ENCODE data around the gene XAF1.
"Not testable (repeated sequence)": the region's sequence is repeated elsewhere in the genome, so short reads cannot be mapped to it uniquely, and the experiment has no call there.

The XAF1 gene

DNA sequence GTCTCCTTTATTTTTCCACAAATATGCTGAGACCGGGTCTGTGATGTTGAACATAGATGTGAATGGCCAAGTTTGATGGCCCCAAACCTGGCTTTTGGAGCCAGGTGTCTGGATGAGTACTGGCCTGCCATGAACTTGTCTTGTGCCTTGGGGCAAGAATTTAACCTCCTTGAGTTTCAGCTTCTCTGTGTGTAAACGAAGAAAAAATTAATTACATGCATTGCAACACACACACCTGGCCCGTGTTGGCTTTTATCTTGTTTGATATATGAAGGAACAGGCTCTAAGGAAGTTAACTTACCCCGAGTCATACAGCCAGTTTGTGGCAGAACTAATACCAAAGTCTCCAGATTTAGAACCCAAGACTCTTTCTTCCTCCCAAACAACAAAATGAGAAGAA is 33.3 kb downstream of the XAF1 start:
- H3K27me3 ChIP-seq (ENCODE audit: control insufficient read depth, insufficient read depth, low read length), result no peaks in the 10 kb centered on the region
- H3K27ac ChIP-seq (ENCODE audit: low read depth, low read length), result no peak overlapping the region
- H3K4me1 ChIP-seq (ENCODE audit: control insufficient read depth, insufficient read depth, low read length), result no peaks in the 10 kb centered on the region
- no peak overlapping the region for H3K4me3 ChIP-seq (ENCODE audit: low read length)
- H3K36me3 ChIP-seq (ENCODE audit: control insufficient read depth, insufficient read depth, low read length), result no peaks in the 10 kb centered on the region
- no peak overlapping the region for H3K9ac ChIP-seq (ENCODE audit: low read length)

GRCh38 chr17:6793748-6794493 is 38.1 kb downstream of the XAF1 start:
- H3K4me3 ChIP-seq (ENCODE audit: low read length), result no peak overlapping the region
- H3K27me3 ChIP-seq (ENCODE audit: control insufficient read depth, insufficient read depth, low read length), result no peaks in the 10 kb centered on the region
- H3K27ac ChIP-seq (ENCODE audit: low read depth, low read length), result no peak overlapping the region
- H3K4me1 ChIP-seq (ENCODE audit: control insufficient read depth, insufficient read depth, low read length), result no peaks in the 10 kb centered on the region
- H3K36me3 ChIP-seq (ENCODE audit: control insufficient read depth, insufficient read depth, low read length), result no peaks in the 10 kb centered on the region
- no peak overlapping the region for H3K9ac ChIP-seq (ENCODE audit: low read length)

DNA sequence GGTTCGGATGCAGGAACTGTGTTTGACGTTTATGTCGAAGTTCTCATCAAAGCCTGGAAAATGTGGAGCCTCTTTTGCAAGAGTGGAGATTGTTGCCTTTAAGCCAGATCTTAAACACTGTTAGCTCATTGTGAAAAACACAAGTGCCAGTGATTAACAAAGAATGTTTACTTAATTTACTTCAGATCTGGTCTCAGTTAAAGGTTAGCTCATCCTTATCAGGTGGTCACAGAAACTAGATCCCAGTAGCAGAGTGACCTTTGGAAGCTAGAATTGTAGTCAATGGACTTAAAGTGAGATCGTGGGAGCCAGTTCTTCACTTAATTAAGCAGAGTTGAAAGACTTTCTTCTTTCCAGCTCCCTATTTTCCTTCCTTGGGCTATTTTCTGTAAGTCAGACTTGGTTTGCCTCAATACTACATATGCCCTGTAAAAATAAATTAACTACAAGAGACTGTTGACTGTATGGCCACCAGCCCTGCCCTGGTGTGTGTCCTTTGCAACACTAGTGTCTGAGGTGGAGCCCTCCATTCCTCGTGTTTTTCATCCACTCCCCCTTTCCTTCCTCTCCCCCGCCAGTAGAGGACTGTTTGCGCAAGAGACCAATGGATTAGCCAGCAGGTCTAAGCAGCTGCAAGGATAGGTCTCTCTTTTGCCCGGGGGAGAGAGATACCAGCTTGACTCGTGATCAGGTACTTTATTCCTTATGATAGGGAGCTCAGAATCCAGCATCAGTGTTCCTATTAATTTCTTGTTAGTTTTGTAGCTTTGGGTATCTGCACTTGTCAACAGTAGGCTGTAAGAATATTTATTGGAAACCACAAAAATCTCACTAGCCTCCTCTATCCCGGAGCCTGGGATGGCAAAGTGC is 40.4 kb downstream of the XAF1 start:
- no peak overlapping the region for H3K4me3 ChIP-seq (ENCODE audit: low read length)
- no peak overlapping the region for H3K9ac ChIP-seq (ENCODE audit: low read length)
- no peaks in the 10 kb centered on the region for H3K4me1 ChIP-seq (ENCODE audit: control insufficient read depth, insufficient read depth, low read length)
- no peaks in the 10 kb centered on the region for H3K36me3 ChIP-seq (ENCODE audit: control insufficient read depth, insufficient read depth, low read length)
- H3K27me3 ChIP-seq (ENCODE audit: control insufficient read depth, insufficient read depth, low read length), result no peaks in the 10 kb centered on the region
- no peak overlapping the region for H3K27ac ChIP-seq (ENCODE audit: low read depth, low read length)

- Histone ChIP-seq H3K9ac (ENCODE audit: low read length) (no peak overlapping the region), H3K27me3 (ENCODE audit: control insufficient read depth, insufficient read depth, low read length) (no peaks in the 10 kb centered on the region), H3K27ac (ENCODE audit: low read depth, low read length) (no peak overlapping the region), H3K36me3 (ENCODE audit: control insufficient read depth, insufficient read depth, low read length) (no peaks in the 10 kb centered on the region), H3K4me1 (ENCODE audit: control insufficient read depth, insufficient read depth, low read length) (no peaks in the 10 kb centered on the region), H3K4me3 (ENCODE audit: low read length) (no peak overlapping the region)
These were observed 41.1 kb downstream of the XAF1 start for GRCh38 chr17:6796887-6797490.

- no peak overlapping the region for H3K4me3 ChIP-seq (ENCODE audit: low read length)
- no peak overlapping the region for H3K27ac ChIP-seq (ENCODE audit: low read depth, low read length)
- no peaks in the 10 kb centered on the region for H3K36me3 ChIP-seq (ENCODE audit: control insufficient read depth, insufficient read depth, low read length)
- no peaks in the 10 kb centered on the region for H3K27me3 ChIP-seq (ENCODE audit: control insufficient read depth, insufficient read depth, low read length)
- H3K9ac ChIP-seq (ENCODE audit: low read length), result no peak overlapping the region
- H3K4me1 ChIP-seq (ENCODE audit: control insufficient read depth, insufficient read depth, low read length), result no peaks in the 10 kb centered on the region
These were observed 42.0 kb downstream of the XAF1 start for GRCh38 chr17:6797718-6798351.

- Histone ChIP-seq H3K4me3 (ENCODE audit: low read length) (no peak overlapping the region), H3K4me1 (ENCODE audit: control insufficient read depth, insufficient read depth, low read length) (no peaks in the 10 kb centered on the region), H3K27ac (ENCODE audit: low read depth, low read length) (no peak overlapping the region), H3K27me3 (ENCODE audit: control insufficient read depth, insufficient read depth, low read length) (no peaks in the 10 kb centered on the region), H3K9ac (ENCODE audit: low read length) (no peak overlapping the region), H3K36me3 (ENCODE audit: control insufficient read depth, insufficient read depth, low read length) (no peaks in the 10 kb centered on the region)
These were observed 43.9 kb downstream of the XAF1 start for GRCh38 chr17:6799738-6800137.

DNA sequence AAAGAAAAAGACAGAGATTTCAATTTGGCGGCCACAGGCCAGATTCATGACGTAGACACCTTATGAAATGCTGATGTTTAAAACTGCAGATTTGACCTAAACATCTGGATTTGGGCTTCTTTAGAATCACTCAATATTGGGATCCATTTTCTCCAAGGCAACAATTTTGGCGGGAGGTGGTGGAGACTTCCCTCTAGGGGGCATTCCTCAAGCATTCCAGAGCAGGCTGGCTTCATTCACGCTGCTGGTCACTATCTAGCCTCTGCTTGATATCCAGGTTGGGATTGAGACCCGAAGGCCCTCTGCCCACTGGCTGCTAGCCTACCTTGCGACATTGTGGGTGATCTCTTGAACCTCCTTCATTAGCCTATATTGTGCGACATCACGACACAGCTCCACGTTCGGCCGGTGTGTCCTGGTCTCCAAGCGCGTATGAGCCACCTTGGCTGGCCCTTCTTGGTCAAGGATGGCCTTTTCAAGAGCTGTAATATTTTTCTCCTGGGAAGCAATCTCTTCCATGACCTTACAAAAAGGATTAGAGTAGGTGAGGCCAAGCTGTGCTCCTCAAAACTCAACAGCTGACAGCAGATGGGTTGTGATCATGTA is 44.7 kb downstream of the XAF1 start:
- H3K36me3 ChIP-seq (ENCODE audit: control insufficient read depth, insufficient read depth, low read length), result no peaks in the 10 kb centered on the region
- H3K4me1 ChIP-seq (ENCODE audit: control insufficient read depth, insufficient read depth, low read length), result no peaks in the 10 kb centered on the region
- H3K4me3 ChIP-seq (ENCODE audit: low read length), result no peak overlapping the region
- no peak overlapping the region for H3K27ac ChIP-seq (ENCODE audit: low read depth, low read length)
- no peaks in the 10 kb centered on the region for H3K27me3 ChIP-seq (ENCODE audit: control insufficient read depth, insufficient read depth, low read length)
- H3K9ac ChIP-seq (ENCODE audit: low read length), result no peak overlapping the region

- no peaks in the 10 kb centered on the region for H3K27me3 ChIP-seq (ENCODE audit: control insufficient read depth, insufficient read depth, low read length)
- H3K27ac ChIP-seq (ENCODE audit: low read depth, low read length), result no peak overlapping the region
- H3K36me3 ChIP-seq (ENCODE audit: control insufficient read depth, insufficient read depth, low read length), result no peaks in the 10 kb centered on the region
- no peak overlapping the region for H3K4me3 ChIP-seq (ENCODE audit: low read length)
- H3K9ac ChIP-seq (ENCODE audit: low read length), result no peak overlapping the region
- H3K4me1 ChIP-seq (ENCODE audit: control insufficient read depth, insufficient read depth, low read length), result no peaks in the 10 kb centered on the region
These were observed 55.7 kb downstream of the XAF1 start for GRCh38 chr17:6811510-6811909.

DNA sequence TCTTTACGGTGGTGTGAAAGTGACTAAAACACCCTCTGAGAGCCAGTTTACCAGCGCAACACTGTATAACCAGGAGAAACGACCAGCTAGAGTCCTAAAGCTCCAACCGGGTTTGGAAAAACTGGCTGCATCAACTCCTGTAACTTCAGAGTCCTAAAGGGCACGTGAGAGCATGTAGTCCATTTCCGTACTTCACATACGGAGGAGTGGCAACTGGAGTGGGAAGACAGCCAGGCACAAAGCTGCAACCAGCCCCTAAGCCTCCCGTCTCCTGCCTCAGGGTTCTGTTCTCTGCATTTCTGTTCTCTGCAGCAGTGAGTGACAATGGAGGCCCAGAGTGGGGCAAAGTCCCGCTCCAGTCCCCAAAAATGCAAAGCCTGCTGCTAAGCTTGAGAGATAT is 56.4 kb downstream of the XAF1 start:
- no peak overlapping the region for H3K9ac ChIP-seq (ENCODE audit: low read length)
- H3K4me3 ChIP-seq (ENCODE audit: low read length), result no peak overlapping the region
- no peak overlapping the region for H3K27ac ChIP-seq (ENCODE audit: low read depth, low read length)
- H3K4me1 ChIP-seq (ENCODE audit: control insufficient read depth, insufficient read depth, low read length), result no peaks in the 10 kb centered on the region
- no peaks in the 10 kb centered on the region for H3K27me3 ChIP-seq (ENCODE audit: control insufficient read depth, insufficient read depth, low read length)
- H3K36me3 ChIP-seq (ENCODE audit: control insufficient read depth, insufficient read depth, low read length), result no peaks in the 10 kb centered on the region

- no peaks in the 10 kb centered on the region for H3K27me3 ChIP-seq (ENCODE audit: control insufficient read depth, insufficient read depth, low read length)
- no peaks in the 10 kb centered on the region for H3K4me1 ChIP-seq (ENCODE audit: control insufficient read depth, insufficient read depth, low read length)
- H3K9ac ChIP-seq (ENCODE audit: low read length), result no peak overlapping the region
- no peak overlapping the region for H3K27ac ChIP-seq (ENCODE audit: low read depth, low read length)
- H3K4me3 ChIP-seq (ENCODE audit: low read length), result no peak overlapping the region
- H3K36me3 ChIP-seq (ENCODE audit: control insufficient read depth, insufficient read depth, low read length), result no peaks in the 10 kb centered on the region
These were observed 59.9 kb downstream of the XAF1 start for GRCh38 chr17:6815775-6816174.

- H3K9ac ChIP-seq (ENCODE audit: low read length); H3K36me3 ChIP-seq (ENCODE audit: control insufficient read depth, insufficient read depth, low read length); H3K27me3 ChIP-seq (ENCODE audit: control insufficient read depth, insufficient read depth, low read length); H3K4me1 ChIP-seq (ENCODE audit: control insufficient read depth, insufficient read depth, low read length); H3K27ac ChIP-seq (ENCODE audit: low read depth, low read length); H3K4me3 ChIP-seq (ENCODE audit: low read length): not testable (repeated sequence)
These were observed 60.5 kb downstream of the XAF1 start for GRCh38 chr17:6816368-6816767.

DNA sequence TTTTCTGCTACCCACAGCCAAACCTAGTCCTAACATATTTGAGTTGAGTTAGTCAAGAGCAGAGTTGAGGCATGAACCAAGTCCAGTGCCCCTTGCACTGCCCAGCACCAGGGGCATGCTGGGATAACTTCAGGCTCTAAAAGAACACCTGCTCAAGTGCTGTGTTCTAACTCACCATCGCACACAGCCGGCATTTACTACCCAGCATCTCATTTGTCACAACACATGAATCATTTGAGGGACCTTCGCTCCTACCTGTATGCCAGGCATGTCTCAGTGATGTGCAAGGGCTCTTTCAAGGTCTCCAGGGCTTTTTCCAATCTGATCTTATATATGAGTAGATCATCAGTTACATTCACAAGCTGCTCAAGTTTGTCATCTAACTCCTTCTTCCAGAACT is 63.1 kb downstream of the XAF1 start:
- H3K9ac ChIP-seq (ENCODE audit: low read length), result no peak overlapping the region
- no peaks in the 10 kb centered on the region for H3K36me3 ChIP-seq (ENCODE audit: control insufficient read depth, insufficient read depth, low read length)
- H3K4me3 ChIP-seq (ENCODE audit: low read length), result no peak overlapping the region
- H3K27me3 ChIP-seq (ENCODE audit: control insufficient read depth, insufficient read depth, low read length), result no peaks in the 10 kb centered on the region
- no peaks in the 10 kb centered on the region for H3K4me1 ChIP-seq (ENCODE audit: control insufficient read depth, insufficient read depth, low read length)
- H3K27ac ChIP-seq (ENCODE audit: low read depth, low read length), result no peak overlapping the region

Measured in rectal smooth muscle tissue (tissue), 1 donor.